Measurements from ENCODE around the gene OR2AG1.

- no peak for TF ChIP-seq POLR2A (IDR thresholded peaks at IDR 0.05)
- no peak for TF ChIP-seq CTCF (IDR thresholded peaks at IDR 0.05)
Observed at GRCh38 chr11:6790546-6790945, 7.7 kb downstream of the OR2AG1 start.
